A673 (cell line): Measurements from ENCODE around the gene SLX9. TPM values are rescaled to one million over a fixed set of nuclear protein-coding genes. Genes with fewer than 3 reads are reported as not detected.

Experiments
- BruUV-seq: library from RNA; stranded (reverse); fragments of 400-500 nt; replicated peaks from 2 replicates; lab custom pipeline; 2021; lab: Mats Ljungman, UMichigan
- CTCF ChIA-PET: fragments of 300-600 bp; sonication (Branson Sonifier 250); formaldehyde crosslinking; loops from one replicate; lab custom pipeline; 2022; ENCODE audit warnings: antibody characterized with exemption; lab: Charles Lee
- POLR2A ChIA-PET: fragments of 300-600 bp; sonication (Branson Sonifier 250); formaldehyde crosslinking; loops from one replicate; lab custom pipeline; 2022; ENCODE audit warnings: antibody characterized with exemption; ENCODE audit not compliant: low non-redundant PET; lab: Charles Lee
- DNase-seq: peaks from one replicate; pipeline ENCODE4 v3.0.0-alpha.2; 2015; ENCODE audit warnings: low spot score
- H3K27ac ChIP-seq: fragments of 200-600 bp; sonication (generic); 2 replicates; pipeline ENCODE4 v1.5.1; 2016; ENCODE audit warnings: mixed run types, low read depth, mild to moderate bottlenecking, mixed read lengths, antibody characterized with exemption, low read length; ENCODE audit not compliant: poor library complexity, severe bottlenecking
- H3K27me3 ChIP-seq: fragments of 200-600 bp; sonication (generic); replicated peaks from 2 replicates; pipeline ENCODE4 v1.6.1; 2017; ENCODE audit warnings: mixed run types, low read depth, mild to moderate bottlenecking, mixed read lengths, antibody characterized with exemption, low read length; ENCODE audit not compliant: insufficient read depth, poor library complexity
- H3K36me3 ChIP-seq: fragments of 200-600 bp; sonication (generic); 2 replicates; pipeline ENCODE4 v1.6.1; 2016; ENCODE audit warnings: mixed run types, mild to moderate bottlenecking, mixed read lengths, antibody characterized with exemption, low read length; ENCODE audit not compliant: insufficient read depth, poor library complexity, severe bottlenecking
- H3K4me1 ChIP-seq: fragments of 200-600 bp; sonication (generic); 2 replicates; pipeline ENCODE4 v1.6.1; 2017; ENCODE audit warnings: mixed run types, mild to moderate bottlenecking, mixed read lengths, antibody characterized with exemption, low read length; ENCODE audit not compliant: insufficient read depth, poor library complexity, severe bottlenecking
- H3K4me3 ChIP-seq: fragments of 200-600 bp; sonication (generic); 2 replicates; pipeline ENCODE4 v1.5.1; 2016; ENCODE audit warnings: low read depth, mixed run types, mild to moderate bottlenecking, mixed read lengths, low read length; ENCODE audit not compliant: poor library complexity, severe bottlenecking
- H3K9me3 ChIP-seq: fragments of 200-600 bp; sonication (generic); 2 replicates; pipeline ENCODE4 v1.6.1; 2016; ENCODE audit warnings: mixed run types, low read depth, mild to moderate bottlenecking, mixed read lengths, antibody characterized with exemption, low read length; ENCODE audit not compliant: poor library complexity, severe bottlenecking
- CTCF ChIP-seq: fragments of 300-800, 200-600 bp; sonication (generic); conservative IDR thresholded peaks from 2 replicates; pipeline ENCODE4 v1.5.1; 2017; ENCODE audit warnings: low read depth, mild to moderate bottlenecking, antibody characterized with exemption, low read length, moderate library complexity, mixed read lengths
- EZH2 ChIP-seq: fragments of 200-600 bp; sonication (generic); IDR thresholded peaks from 2 replicates; pipeline ENCODE4 v1.6.1; 2017; ENCODE audit warnings: borderline replicate concordance, low read depth, mild to moderate bottlenecking, mixed read lengths, antibody characterized with exemption, low read length; ENCODE audit not compliant: poor library complexity, severe bottlenecking
- intact Hi-C: fragments of 100-400 bp; cut with micrococcal nuclease; formaldehyde crosslinking; loops from one replicate; pipeline ENCODE4 v1.10.0; 2022; ENCODE audit not compliant: unreplicated experiment
- total RNA-seq: library from RNA; stranded (reverse); gene quantifications from 2 replicates; pipeline ENCODE4 v1.2.3, GENCODE V29; 2021

SLX9 gene
- total RNA-seq, 1 experiment from 2014 or later, result 114 TPM

- Histone ChIP-seq H3K9me3 (no peaks in the 10 kb centered on the region), H3K27ac (no peak overlapping the region), H3K4me1 (peaks cover 2% of the 10 kb centered on the region), H3K36me3 (peaks cover 77% of the 10 kb centered on the region), H3K27me3 (no peaks in the 10 kb centered on the region), H3K4me3 (no peak overlapping the region)
- ChIA-PET POLR2A (no interaction called here), CTCF (interaction anchor here (1.5 to 1.9 kb wide), 2 partner anchors 180 to 190 kb away, joined by 4 to 6 read pairs; no protein-coding TSS in a partner anchor)
- no TSS peak for BruUV-seq
- intact Hi-C loops, result loop anchor here (5.0 kb wide), 1 partner anchor 189 kb away; no protein-coding TSS in a partner anchor
- DNase-seq, result no peak
- no peak for TF ChIP-seq CTCF
- TF ChIP-seq EZH2, result no peak
These were observed 8.7 kb downstream of the SLX9 start for GRCh38 chr21:44948426-44949120.

- Histone ChIP-seq H3K36me3 (peaks cover 77% of the 10 kb centered on the region), H3K9me3 (no peaks in the 10 kb centered on the region), H3K4me3 (no peak overlapping the region), H3K27me3 (no peaks in the 10 kb centered on the region), H3K4me1 (peaks cover 9% of the 10 kb centered on the region), H3K27ac (no peak overlapping the region)
- TF ChIP-seq EZH2, result no peak
- no peak for TF ChIP-seq CTCF
- no peak for DNase-seq
- intact Hi-C loops, result loop anchor here (5.0 kb wide), 1 partner anchor 188 kb away; no protein-coding TSS in a partner anchor
- POLR2A ChIA-PET, result interaction anchor here (0.6 kb wide), 1 partner anchor 7 kb away, joined by 3 read pairs; no protein-coding TSS in a partner anchor
- no TSS peak for BruUV-seq
- CTCF ChIA-PET, result interaction anchor here (1.0 to 1.5 kb wide), 4 partner anchors 179 to 189 kb away, joined by 3 to 10 read pairs (median 6); no protein-coding TSS in a partner anchor
These were observed 9.4 kb downstream of the SLX9 start for GRCh38 chr21:44949161-44949778.

- BruUV-seq, result no TSS peak
- Histone ChIP-seq H3K36me3 (peaks cover 77% of the 10 kb centered on the region), H3K9me3 (no peaks in the 10 kb centered on the region), H3K4me3 (no peak overlapping the region), H3K4me1 (peaks cover 13% of the 10 kb centered on the region), H3K27me3 (no peaks in the 10 kb centered on the region), H3K27ac (no peak overlapping the region)
- POLR2A ChIA-PET, result interaction anchor here (0.6 kb wide), 2 partner anchors 8 to 10 kb away, joined by 3 to 10 read pairs; partner anchors contain the start of gene SLX9
- intact Hi-C loops, result loop anchor here (5.0 kb wide), 1 partner anchor 188 kb away; no protein-coding TSS in a partner anchor
- DNase-seq, result no peak
- CTCF ChIA-PET, result interaction anchor here (0.5 to 1.5 kb wide), 6 partner anchors 14 to 192 kb away, joined by 3 to 10 read pairs (median 4); no protein-coding TSS in a partner anchor
- TF ChIP-seq EZH2 (no peak), CTCF (peak; percentile 81)
These were observed 10.0 kb downstream of the SLX9 start for GRCh38 chr21:44949779-44950198.
